HT1080 (cell line): Measurements from ENCODE around the gene PAX2. TPM values are rescaled to one million over a fixed set of nuclear protein-coding genes. Genes with fewer than 3 reads are reported as not detected.

Experiments used
- DNase-seq: peaks from one replicate; pipeline ENCODE4 v3.0.0-alpha.2; 2015; ENCODE audit warnings: low read depth
- total RNA-seq: library from RNA; depleted of rRNA; stranded (reverse); fragments of >200 nt; shearing (Covaris generic); gene quantifications from 2 replicates; pipeline ENCODE4 v1.2.3, GENCODE V29; 2014

PAX2 gene
- total RNA-seq, 1 experiment from 2014 or later, result not detected

DNA sequence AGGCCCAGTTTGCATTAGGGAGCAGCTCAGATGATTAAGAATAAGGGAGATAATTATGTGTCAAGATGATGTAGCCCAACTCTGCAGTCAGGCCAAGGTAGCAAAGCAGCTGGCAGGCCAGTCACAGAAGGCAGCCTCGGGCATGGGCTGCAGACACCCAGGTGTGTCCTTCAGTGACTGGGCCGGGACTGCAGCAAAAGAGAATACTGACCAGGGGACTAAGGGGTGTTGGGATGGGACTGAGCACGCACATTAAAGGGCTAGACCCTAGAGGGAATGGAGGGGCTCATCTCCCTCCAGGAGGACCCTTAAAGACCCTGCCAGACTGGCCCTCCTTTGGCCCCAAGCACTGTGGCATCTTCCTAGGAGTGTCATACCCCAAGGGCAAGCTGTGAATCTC, 38.7 kb downstream of the PAX2 start:
- no peak for DNase-seq

DNA sequence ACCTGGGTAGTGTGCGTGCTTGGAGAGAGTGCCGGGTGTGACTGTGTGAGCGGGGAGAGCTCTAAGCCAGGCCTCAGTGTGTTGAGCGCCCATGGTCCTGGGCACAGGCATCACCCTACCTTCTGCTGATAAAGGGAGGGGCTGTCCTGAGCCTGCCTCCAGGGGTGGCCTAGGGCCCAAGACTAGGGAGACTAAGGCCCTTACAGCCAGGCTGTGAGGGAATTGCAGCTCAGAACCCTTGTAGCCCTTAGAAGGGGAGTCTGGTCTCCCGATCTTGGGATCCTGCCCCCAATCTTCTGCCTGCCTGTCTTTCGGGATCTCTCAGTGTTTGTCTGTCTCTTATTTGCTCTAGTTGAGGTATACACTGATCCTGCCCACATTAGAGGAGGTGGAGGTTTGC, 41.2 kb downstream of the PAX2 start:
- DNase-seq, result no peak

DNA sequence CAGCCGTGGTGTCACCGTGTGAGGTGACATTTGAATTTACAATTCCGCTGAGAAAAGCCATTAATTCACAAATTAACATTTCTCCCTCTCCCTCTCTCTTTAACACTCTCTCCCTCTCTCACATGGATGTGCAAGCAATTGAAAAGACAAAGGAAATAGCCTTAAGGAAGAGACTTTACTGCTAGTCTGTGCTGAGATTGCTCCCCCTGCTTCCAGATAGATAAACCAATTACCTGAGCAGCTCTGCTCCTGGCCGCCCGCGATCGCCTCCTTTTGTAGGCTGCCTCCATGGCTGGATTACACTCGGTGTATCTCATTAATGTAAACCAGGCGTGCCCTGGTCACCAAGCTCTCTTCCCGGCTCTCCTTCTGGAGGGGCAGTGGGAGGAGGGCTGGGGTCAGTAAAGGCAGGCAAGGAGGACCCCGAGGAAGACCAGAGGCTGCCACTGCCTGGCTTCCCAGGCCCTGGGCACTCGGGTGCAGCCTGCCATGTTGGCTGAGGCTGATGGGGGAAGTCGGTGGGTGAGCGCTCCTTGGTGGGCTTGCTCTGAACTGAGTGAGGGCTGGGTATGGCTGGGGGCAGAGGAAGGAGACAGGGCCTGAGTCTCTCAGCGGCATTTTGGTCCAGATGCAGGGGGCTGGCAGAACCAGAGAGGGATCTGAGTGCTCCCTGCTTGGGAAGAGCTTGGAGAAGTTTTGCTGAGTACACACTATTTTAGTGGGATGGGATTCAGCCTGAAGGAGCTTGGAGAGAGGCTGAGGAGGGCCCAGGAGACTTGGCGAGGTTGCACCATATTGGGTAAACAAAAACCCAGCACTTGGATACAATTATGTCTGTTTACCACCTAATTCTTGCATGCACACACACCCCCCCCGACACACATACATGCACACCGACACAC, 42.9 kb downstream of the PAX2 start:
- no peak for DNase-seq

DNA sequence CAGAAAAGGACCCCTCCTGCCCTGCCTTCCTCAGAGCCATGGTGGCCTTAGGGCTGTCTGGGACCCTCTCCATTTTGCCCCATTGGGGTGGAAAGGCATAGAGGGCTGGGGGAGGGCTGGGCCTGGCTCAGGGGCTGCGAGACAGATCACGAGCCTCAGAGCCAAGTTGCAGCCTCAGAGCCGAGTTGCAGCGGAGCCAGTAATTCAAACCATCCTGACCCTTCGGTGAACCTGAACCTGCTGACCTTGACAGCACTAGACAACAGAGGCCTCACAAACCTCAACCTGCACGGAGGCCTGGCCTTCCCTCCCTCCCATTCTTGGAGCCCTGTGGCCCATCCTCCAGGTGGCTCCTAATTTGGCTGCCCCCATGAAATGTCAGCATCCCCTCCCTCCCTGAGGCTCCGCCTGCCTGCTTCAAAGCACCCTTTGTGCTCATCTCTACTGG, 45.4 kb downstream of the PAX2 start:
- no peak for DNase-seq

DNA sequence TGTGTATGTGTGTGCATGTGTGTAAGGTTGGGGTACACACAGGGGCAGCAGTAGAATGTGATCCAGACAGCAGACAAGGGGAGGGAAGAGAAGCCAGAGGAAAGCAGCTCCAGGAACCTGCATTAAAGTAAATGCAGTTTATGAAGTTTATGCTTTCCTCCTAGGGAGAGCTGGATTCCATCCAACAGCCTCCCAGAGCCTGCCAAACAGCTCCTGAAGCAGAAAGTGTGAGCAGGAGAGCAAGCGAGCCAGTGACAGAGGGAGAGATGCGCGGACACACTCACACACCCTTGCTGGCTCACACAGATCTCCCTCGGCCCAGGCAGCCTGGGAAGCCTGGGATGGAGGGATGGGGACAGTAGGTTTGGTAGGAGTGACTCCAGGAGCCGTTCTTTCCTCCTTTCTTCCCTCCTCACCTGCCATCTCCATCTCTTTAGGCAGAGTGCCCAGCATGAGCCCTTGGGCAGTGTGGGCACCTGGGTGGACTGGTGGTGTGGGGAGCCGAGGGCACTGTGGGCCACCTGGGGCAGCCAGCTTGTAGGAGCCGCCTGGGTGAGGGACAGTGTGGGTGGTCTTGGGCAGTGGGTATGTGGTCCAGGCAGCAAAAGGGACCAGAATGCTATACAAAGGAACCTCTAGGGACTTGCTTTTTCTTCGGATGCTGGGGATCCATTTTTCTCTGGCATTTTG, 46.1 kb downstream of the PAX2 start:
- DNase-seq, result no peak

DNA sequence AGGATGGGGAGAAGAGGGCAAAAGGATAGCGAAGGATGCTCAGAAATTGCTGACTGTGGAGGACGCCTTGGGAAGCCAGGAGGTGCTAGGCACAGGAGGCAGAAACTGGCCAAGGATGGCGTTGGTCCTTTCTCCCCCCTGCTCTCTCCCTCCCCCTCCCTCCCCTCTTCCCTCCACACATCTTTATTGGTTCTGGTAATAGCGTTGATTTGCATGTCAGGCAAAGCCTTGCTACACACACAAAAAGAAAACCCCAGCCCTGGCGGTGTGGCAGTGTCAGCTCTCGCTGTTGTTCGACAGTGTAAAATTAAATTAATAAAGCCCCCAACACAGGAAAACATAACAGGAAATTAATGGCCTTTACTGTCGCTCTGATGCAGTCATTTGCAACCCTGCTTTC, 47.2 kb downstream of the PAX2 start:
- no peak for DNase-seq

DNA sequence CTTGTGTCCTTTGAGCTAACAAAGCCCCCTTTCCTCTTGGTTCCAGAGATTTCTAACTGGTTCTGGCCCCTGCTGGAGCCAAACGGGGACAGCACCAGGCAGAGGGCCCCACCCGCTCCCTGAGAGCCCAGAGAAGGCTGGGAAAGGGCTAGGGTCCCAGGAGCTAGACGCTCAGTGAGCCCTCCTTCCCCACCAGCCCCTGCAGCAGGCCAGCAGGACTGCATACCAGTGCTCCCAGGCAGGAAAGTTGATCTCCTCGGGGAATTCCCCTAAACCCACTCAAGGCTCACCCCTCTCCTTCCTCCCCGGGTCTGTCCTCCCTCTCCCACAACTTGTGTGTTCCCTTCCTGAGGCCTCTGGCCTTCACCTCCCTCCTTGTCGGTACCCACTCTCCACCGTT, 47.7 kb downstream of the PAX2 start:
- no peak for DNase-seq

DNA sequence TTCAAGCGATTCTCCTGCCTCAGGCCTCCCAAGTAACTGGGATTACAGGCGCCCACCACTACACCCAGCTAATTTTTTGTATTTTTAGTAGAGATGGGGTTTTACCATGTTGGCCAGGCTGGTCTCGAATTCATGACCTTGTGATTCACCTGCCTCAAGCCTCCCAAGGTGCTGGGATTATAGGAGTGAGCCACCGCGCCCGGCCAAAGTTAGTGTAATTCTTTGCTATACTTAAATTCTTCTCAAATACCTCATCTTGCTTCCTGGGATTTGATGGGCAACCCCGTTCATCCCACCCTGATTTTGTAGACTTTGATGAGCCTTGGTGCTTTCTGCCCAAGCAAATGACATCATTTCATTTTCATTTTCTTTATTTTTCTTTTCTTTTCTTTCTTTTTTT, 54.5 kb downstream of the PAX2 start:
- no peak for DNase-seq

DNA sequence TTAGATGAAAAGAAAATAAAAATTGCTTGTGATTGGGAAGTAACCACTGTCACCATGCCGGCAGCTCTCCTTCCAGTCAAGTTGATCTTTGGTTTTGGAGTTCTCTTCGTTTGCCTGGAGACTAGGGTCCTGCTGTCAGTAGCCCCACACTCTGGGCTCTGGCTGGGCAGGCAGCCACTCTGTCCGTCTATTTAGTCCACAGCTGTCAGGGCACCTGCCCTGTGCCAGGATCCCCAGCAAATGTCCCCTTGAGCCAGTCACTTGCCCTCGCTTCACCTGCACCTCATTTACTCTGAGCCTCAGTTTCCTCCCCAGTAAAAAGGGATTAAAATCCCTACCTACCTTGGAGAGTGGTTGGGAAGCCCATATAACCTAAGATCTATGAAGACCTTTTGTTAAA, 55.5 kb downstream of the PAX2 start:
- DNase-seq, result no peak

DNA sequence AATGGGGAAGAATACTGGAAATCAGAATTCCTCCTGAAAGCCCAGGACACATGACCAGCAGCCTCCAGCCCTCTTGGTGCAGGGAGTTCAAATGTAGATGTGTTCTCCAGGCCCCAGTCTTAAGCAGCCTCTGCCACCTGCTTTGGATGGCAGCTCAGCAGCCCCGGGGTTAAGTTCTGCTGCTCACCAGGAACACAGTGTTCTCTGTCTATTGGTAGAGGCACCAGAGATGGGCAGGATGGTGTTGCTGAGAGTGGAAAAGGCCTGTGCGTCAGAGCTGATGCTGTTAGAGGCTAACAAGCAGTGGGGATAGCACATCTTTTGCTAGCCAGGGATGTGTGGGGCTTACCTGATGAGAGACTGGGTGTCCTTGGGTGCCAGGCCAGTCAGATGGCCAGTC, 56.8 kb downstream of the PAX2 start:
- no peak for DNase-seq

DNA sequence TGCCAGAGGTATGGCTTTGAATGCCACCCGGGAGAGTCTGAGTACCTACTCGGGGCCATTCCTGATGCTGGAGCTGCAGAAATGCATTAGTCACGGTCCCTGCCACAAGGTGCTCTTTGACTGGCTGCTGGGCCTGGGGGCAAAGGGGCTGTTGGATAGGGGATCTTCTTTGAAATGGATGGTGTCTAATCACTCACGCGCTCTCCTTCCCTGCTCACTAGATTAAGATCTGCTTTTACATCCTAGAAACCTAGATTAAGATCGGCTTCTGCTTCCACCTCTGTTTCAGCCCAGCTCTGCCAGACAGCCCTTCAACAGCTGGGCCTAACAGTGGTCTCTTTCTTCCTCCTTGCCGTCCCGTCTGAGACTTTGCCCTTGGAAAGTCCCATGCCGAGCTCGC, 57.2 kb downstream of the PAX2 start:
- DNase-seq, result no peak

DNA sequence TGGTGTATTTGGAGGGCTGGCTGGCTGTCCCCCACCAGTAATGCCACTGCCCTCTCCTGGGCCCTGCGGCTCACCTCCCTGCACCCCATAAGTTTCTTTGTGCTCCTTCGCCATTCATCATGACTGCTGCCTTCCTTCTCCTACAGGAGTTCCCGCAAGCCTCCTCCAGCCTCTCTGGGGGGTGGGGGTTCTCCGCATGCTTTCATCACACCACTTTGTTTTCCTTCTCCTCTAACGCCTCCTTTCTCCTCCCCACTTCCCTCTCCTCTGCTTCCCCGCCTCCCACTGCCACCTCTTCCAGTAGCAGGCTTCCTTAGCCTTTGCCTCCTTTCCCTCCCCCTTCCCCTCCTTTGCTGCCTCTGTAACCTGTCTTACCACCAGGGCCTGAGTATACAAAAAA, 58.1 kb downstream of the PAX2 start:
- DNase-seq, result no peak

DNA sequence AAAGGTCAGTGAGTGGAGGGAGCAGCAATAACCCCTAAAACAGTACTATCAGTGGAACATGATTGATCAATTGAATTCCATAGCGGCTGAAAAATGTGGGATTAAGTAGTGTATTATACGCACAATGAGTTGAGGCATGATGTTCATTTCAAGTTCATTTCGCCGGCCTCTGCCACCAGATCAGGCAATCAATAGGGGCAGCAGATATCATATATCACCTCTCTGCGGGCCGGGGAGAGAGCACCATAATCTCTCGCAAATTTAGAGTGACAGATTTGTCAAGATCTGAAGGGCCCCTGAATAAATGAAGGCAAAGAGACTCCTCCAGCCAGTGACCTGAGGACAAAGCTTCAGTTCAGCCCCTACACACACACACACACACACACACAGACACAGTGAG, 58.5 kb downstream of the PAX2 start:
- DNase-seq, result no peak

DNA sequence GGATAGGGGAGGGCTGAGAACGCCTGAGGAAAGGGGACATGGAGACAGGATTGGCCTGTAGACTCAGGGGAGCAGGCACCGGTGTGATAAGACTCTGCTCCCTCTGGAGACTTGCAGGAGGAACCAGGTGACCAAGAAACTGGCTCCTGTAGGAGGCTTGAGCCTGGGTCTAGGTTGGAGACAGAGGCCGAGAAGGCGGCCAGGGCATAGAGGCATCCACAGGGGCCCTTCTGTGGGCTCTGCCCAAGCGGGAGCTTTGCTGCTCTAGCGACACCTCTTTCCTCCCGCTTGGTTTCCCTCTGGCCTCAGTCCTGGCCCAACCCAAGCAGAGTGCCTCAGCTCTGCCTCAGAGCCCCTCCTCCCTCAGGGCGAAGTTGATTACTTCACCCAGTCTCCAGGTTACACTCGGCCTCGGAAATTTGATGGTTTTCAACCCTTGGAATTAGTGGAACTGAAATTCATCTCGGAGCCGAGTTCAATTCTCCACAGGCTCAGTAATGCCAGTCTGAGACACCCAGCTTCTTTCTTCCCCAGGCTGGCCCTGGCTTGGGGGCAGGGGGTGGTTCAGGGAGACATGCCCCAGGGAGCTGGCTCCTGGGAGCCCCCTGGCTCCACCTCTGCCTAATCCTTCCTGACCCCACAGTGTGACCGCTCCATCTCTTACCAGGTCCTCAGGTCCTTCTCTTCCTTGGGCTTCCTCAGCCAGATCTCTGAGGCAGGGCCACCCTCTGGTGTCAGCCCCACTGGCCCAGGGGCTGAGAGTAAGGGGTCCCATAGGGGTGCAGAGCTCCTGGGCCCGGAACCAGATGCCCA, 60.4 kb downstream of the PAX2 start:
- DNase-seq, result no peak

DNA sequence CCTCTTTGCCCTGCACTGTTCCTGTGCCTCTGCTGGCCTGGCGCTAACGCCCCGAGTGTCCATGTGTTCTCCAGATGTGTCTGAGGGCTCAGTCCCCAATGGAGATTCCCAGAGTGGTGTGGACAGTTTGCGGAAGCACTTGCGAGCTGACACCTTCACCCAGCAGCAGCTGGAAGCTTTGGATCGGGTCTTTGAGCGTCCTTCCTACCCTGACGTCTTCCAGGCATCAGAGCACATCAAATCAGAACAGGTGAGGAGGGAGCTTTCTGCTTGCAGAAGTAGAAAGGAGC, 60.9 kb downstream of the PAX2 start:
- no peak for DNase-seq

DNA sequence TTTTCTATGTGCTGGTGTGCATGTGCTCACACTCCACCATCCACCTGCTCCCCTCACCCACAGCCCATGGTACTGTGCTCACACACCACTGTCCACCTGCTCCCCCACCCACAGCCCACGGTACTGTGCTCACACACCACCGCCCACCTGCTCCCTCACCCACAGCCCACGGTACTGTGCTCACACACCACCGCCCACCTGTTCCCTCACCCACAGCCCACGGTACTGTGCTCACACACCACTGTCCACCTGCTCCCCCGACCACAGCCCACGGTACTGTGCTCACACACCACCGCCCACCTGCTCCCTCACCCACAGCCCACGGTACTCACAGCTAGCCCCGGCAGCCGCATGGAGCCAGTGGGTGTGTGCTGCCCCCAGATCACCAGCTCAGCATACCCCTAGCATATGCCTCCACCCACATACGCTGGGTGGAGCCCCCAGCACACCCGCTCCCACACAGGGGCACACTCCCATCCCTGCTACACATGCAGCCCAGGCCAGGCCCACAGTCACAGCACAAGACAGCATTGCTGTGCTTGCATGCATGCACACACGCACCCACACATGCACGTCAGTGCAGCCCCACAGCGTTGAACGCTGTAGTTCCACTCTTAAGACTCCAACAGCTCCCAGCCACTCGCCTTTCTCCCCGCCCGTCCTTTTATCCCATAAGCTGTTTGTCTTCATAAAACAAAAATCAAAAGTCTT, 62.0 kb downstream of the PAX2 start:
- no peak for DNase-seq

DNA sequence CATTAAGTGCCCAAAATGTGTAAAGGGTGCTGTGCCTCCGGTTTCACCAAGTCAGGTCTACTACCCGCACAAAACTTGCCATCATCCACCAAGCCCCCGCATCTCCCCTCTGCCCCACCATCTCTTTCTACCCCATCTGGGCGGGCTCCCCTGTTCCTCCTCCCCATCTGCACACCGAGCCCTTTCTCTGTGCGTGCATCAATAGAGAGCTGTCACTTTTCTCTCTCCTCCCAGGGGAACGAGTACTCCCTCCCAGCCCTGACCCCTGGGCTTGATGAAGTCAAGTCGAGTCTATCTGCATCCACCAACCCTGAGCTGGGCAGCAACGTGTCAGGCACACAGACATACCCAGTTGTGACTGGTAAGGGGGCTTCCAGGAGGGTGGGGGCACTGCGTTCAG, 63.5 kb downstream of the PAX2 start:
- DNase-seq, result no peak

DNA sequence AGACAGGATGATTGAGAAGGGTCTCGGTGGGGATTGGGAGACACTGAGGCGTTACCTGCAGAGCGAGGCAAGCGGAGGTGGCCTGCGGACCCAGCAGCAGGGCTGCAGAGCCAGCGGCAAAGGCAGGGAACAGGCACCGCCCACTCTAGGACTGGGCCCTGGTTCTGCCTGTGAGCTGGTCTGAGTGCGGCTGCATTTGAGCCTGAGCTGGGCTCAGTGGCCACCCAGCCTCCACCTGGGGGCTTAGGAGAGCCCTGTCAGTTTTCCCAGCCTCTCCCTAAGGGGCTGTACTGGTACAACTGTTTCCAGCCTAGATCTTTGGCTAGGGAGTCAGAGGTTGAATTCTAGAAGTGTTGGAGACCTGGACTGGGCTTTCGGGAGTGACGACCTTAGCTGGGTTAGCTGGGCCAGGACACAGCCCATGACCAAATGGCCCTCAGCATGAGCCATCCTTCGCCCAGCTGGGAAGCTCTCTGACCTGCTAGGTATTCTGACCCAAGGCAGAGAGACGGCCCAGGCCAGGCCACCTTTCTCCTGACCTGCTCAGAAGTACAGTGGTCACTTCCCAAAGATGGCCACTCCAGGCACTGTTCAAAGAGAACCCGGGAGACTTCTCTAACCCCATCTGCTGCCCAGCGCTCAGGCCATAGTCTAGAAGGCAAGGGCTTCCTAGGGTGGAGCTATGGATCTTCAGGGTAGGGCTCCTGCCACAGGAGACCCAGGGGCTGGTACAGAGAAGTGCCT, 64.9 kb downstream of the PAX2 start:
- no peak for DNase-seq

DNA sequence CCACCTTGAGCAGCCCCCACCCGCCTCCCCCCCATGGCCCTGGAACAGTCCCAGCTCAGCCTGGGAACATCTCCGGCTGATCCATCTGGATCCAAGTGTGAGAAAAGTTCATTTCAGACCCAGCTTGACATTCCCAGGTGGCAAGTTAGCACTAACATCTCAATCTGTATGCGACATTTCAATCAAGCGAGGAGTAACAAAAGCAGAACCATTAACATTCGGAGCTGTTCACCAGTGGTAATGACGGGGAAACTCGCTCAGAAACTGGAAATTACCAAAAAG, 65.4 kb downstream of the PAX2 start:
- no peak for DNase-seq

DNA sequence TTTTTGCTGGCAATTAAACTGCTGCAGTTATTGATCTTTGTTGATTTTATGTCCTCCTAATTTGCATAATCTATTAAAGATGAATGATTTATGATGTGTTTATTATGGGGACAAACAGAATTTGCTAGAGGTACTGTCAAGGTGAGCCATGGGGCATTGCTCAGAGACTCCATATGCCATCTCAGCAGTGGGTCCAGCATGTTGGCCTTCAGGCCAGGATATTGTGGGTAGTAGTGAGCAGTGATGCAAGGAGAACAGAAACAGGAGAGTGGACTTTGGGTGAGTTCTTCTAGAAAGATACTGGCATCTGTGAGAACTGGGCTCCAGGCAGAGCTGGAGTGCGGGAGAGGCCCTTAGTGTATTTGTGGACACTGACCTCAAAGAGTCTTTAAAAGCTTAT, 65.9 kb downstream of the PAX2 start:
- DNase-seq, result no peak
